ENCODE results near the gene PCYT2.
A peak's percentile ranks its signal among the peaks of the same experiment; 100 is the strongest.

PCYT2 gene

DNA sequence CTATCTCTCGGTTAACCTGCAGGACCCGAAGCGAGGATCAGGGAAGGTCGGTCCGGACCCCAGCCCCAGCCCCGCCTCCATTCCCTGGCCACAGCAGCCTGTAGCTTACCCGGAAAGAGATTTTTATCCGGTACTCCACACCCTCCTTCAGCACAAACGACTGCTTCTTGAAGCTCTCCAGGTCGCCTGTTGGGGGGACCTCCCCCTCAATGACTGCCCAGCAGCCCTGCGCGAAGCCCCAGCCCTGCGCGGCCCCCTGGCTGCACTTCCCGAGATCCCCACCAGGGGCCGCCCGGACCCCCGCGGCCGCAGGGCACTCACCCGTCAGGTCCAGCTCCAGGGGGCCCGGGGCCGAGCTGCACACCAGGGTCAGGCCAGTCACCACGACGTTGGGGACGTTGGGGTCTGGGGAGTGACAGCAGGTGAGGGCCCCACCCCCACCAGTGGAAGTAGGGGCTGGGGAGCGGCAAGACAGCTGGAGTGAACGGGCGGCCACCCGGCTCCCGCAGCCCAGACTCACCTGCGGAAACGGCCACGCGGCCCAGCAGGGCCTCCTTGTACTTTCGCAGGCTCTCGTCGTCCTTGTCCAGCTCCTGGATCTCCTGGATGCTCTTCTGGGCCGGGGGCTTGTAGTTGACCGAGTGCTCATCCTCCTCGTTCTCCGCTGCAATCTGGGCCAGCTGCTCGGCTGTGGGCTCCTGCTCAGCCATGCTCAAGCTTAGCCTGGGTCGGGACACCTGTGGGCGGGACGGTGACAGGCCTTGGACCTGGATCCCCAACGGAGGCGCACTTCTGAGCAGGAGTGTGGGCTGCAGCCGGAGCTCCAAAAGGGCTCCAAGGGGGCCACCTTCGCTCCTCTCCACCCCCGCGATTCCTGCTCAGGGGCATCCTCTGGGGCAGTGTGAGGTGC, 41.7 kb downstream of the PCYT2 start:
- DNase-seq (ENCODE audit: low read depth) = peak; percentile 65

DNA sequence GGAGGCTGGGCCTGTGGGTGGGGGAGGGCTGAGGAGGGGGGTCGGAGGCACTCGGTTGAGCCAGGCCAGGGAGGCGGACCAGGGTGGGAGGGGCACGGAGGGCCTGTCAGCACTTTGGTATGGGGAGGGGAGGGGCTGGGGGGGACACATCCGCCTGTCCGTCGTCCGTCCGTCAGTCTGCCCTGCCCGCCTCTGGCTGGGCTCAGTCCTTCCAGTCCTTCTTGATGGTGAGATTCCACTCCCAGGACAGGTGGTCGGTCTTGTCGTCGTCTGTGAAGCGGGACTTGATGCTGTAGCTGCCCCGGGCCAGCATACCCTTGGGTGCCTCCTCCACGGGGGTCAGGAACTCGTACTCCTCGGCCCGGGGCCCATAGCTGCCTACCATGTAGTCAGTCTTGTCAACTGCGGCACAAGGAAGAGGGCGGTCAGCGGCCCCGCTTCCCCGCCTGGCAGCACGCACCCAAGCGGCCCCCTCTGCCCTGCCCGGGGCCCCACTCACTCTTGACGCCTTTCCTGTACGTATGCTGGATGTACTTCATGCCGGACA, 42.5 kb downstream of the PCYT2 start:
- peak; percentile 94 for DNase-seq (ENCODE audit: low read depth)

DNA sequence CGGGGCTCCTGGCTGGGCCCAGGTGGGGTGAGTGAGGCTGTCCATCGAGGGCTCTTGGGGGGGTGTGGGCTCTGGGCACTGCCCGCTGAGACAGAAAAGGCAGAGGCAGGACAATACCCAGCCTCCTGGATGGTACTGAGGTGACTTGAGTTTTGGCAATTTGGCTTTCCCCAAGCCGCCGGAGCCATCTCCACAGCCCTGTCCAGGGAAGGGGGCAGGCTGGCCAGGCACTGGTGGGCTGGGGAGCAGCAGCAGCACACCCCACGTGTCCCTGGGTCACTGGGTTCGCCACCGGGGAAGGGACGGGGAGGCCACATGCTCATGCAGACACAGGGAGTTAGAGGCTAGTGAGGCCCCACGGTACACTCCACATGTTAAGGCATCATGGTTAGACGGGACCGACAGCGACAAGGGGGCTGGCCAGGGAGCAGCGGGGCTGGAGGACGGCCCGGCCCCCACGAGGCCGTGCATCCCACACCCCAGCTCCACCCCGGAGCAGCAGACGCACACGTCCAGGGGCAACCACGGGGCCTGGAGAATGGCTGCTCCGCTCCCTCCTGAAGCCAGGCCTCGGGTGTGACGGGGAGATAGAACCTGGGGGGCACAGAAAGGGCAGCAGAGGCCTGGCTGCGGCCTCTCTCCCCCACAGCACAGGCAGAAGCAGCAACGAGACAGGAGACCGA, 43.1 kb downstream of the PCYT2 start:
- no peak for DNase-seq (ENCODE audit: low read depth)

GRCh38 chr17:81867170-81867990, 43.8 kb downstream of the PCYT2 start:
- peak; percentile 71 for DNase-seq (ENCODE audit: low read depth)

GRCh38 chr17:81866440-81867169, 44.6 kb downstream of the PCYT2 start:
- peak; percentile 54 for DNase-seq (ENCODE audit: low read depth)

GRCh38 chr17:81865733-81866439, 45.3 kb downstream of the PCYT2 start:
- peak; percentile 32 for DNase-seq (ENCODE audit: low read depth)

GRCh38 chr17:81865358-81865732, 45.9 kb downstream of the PCYT2 start:
- no peak for DNase-seq (ENCODE audit: low read depth)

DNA sequence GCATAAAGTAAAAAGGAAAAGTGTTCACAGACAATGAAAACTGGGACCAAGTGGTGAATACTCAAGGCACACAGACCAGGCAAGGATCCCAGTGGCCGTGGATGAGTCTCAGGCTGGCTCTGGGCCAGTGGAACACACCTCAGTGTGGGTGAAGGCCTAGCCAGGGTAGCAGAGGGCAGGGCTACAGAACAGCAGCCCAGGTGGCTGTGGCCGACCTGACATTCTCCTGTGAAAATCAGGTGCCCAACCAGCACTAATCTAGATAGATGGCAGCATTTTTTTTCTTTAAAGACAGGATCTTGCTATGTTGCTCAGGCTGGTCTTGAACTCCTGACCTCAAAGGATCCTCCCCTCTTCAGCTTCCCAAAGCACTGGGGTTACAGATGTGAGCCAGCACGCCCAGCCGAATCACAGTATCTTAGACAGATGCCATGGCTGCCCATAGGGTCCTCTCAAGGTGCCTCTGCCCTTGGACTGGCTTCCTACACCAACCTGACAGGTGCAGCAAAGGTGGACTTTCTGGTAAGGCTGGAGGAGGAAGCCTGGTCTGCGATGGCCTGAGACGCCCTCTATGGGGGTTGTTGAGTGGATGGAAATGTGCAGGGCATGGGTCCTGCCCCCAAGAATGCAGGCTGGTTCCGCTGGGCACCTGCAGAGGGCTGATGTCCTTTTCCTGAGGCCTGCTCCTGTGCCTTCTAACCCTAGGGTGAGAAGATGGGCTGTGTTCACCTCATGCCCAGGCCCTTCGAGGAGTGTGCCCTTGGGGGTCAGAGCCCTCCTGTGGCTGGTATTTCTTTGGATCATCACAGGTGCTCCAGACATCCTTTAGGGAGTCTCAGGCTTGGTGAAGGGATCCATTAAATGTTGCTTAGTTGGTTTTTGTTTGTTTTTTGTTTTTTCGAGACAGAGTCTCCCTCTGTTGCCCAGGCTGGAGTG, 47.1 kb downstream of the PCYT2 start:
- peak; percentile 35 for DNase-seq (ENCODE audit: low read depth)

- DNase-seq (ENCODE audit: low read depth) = no peak
These were observed 48.0 kb downstream of the PCYT2 start for GRCh38 chr17:81863123-81863675.

DNA sequence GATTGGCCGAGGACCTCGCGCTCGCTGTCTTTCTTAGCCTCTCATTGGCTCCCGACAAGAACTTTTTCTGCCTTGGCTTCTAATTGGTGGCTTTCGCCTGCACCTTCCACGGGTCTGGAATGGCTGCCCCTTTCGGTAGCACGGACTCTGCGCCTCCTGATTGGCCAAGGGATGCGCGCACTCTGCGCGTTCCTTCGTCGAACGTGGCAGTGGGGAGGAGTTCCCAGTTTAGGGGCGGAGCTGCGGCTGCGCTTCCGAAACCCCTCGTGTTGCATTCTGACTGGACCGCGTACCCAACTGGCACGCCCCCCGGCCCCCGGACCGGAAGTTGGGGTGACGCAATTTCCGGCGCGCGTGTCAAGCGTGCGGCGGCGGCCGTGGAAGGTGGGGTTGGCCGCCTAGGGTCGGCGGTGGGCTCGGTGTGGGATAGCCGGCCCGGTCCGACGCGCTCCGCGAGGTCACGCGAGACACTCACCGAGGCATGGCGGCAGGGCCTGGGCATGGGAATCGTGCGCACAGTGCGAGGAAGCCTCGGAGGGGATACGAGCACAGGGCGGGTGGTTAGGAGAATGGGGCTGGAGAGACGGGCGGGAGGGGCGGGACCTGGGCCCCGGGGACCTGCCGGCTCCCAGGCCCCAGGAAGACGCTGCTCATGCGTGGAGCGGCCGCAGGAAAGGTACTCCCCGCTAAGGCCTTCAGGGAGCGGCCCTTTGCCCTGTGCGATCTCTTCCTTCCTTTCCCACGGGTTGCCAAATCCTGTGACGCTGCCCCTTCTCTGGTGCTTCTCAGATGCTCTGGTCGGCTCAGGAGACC, 50.2 kb downstream of the PCYT2 start:
- DNase-seq (ENCODE audit: low read depth) = peak; percentile 100

DNA sequence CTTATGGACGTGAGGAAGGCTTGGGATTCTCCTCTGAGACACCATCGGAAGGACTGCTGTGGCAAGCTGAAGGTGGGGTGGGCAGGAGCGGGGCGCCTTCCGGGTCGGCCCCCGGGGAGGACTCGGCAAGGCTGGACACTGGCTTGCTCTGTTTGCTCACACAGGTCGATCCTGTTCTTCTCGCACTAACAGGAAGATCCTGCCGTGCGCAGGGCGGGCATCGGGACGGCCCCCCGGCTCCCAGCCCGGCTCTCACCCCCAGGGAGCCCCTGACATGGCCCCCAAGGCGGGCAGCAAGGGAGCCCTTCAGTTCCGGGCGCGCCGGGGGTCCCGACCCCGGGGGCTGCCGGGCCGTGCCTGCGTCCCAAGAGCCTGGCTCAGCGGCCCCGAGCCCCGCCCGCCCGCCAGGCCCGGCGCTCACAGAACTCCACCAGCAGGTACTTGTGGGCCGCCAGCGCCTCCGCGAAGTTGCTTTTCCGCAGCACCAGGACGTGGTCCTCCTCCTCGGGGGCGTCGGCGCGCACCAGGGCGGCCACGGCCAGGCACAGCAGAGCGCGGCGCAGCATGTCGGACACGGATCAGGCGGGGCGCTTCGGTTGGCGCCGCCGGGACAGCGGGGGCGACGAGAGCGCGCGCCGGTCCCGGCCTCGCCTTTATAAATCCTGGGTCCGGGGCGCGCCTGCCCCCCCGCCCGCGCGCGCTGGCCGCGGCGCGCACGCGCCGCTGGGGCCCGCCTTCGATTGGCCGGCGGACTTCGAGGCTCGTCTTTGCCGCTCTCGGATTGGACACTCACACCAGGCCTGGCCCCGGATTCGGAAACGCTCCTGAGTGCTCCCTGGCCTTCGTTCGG, 51.1 kb downstream of the PCYT2 start, which contains the start of gene P4HB:
Gene P4HB (minus strand): TSS at position 630 of the 850 bp plus-strand sequence. CDS start 64 bp downstream, at position 566.
- peak; percentile 45 for DNase-seq (ENCODE audit: low read depth)

GRCh38 chr17:81858967-81859905, 52.0 kb downstream of the PCYT2 start:
- peak; percentile 44 for DNase-seq (ENCODE audit: low read depth)

- DNase-seq (ENCODE audit: low read depth) = no peak
These were observed 52.8 kb downstream of the PCYT2 start for GRCh38 chr17:81858170-81858966.

DNA sequence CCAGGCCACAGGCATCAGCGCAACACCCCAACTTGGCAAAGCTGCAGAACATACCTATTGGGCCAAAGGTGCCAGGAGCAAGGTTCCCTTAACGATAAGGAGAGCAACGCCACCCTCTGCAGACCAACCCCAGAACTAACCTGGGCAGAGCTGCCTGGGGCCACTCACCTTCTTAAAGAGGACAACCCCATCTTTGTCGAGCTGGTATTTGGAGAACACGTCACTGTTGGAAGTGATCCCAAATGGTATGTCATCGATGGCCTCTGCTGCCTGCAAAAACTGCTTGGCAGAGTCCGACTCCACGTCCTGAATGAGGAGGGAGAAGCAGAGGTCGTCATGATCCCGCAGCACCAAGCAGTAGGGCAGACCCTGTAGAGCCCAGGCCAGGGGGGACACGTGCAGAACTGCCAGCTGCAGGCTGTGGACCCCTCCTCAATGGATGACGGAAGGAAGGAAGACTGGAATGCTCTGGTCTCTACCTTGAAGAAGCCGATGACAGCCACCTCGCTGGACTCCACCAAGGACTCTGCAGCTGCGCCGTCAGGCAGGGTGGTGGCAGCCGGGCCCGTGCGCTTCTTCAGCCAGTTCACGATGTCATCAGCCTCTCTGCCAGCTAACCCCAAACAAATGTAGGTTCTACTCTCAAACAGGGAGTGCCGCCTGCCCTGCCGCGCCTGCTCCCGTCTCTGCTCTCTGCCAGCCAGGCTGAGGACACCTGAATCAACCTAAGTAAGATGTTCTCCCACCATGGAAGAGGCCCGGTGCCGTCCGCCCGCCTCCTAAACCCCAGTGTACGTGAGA, 56.0 kb downstream of the PCYT2 start:
- no peak for DNase-seq (ENCODE audit: low read depth)

- DNase-seq (ENCODE audit: low read depth) = no peak
These were observed 59.0 kb downstream of the PCYT2 start for GRCh38 chr17:81852237-81852636.
